ENCODE measurements around the gene RAD51AP1. TPM values are rescaled to one million over a fixed set of nuclear protein-coding genes. Genes with fewer than 3 reads are reported as not detected.
"Not testable (repeated sequence)": the region's sequence is repeated elsewhere in the genome, so short reads cannot be mapped to it uniquely, and the experiment has no call there.

RAD51AP1 gene
- total RNA-seq: 6.3 and 14.1 TPM in 2 replicates

- DNase-seq (ENCODE audit: low read depth in 2 of 2): peak; percentile 96 to 98
Measured at GRCh38 chr12:4538207-4539160, at the start of gene RAD51AP1. TSS of gene RAD51AP1 (plus strand) at chr12:4538890. CDS start at chr12:4538940, 50 bp downstream.

DNA sequence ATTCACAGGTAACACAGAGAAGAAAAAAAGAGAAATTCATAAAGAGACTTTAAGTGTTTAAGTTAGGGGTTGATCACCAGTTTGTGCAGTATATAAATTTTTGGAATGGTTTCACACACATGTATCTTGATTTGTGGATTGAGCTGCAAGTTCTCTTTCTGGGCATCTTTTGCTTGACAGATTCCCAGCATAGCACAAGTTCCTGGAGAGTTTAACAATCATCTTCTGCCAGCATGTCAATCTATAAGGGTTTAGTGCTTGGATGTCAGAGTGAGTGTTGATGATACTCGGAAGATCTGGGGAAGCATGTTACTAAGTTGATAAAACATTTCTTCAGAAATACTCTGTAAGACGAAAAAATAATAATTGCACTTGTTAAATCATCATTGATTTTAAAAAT is 49.1 kb upstream of the RAD51AP1 start:
- DNase-seq (ENCODE audit: low read depth in 2 of 2): no peak

DNA sequence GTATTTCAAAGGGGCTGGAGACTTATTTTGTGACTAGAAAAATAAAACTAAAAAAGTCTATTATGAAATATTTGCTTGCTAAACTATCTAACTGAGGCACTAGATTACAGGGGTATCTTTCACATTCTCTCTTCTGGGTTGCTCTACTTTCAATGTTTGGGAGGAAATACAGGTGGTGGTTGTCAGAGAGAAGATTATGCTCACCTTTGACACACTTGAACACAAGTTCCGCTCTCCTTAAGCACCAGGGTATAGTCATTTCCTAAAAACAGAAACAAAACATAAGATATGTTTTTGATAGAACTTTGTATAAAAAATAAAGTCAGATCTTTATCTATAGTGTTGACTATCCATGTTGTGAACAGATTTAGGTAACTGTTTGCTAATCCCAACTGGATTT is 47.7 kb upstream of the RAD51AP1 start:
- DNase-seq (ENCODE audit: low read depth in 2 of 2): peak in 1 of 2 donors; percentile 2

DNA sequence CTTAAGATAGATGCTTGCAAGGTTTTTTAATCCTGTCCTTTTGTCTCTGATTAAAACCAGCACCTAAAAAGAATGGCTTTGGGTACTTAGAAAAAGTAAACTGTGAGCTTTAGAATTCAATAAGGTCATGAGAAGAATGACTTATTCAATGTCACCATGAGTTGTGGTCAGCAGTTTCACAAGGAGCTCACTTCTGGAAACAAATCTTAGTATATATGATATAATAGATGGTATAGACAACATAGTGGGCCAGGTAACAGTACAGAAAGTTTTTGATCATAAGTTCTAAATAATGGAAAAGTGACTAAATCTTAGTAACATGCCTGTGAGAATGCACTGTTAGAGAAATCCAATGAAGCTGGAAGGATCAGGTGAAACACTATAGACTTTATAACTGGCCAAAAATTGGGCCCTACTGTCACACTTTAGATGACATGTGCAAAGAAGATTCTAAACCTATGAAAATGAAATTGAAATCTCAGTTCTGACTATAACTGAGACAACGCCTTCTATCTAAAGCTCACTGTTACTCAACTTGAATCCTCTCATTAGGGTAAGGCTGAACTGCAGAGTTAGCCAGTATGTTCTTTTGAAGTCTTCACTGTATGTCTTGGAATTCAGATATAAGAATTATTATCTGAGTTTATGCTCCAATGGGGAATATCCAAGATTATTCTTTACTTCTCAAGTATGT is 42.4 kb upstream of the RAD51AP1 start:
- DNase-seq (ENCODE audit: low read depth in 2 of 2): no peak

DNA sequence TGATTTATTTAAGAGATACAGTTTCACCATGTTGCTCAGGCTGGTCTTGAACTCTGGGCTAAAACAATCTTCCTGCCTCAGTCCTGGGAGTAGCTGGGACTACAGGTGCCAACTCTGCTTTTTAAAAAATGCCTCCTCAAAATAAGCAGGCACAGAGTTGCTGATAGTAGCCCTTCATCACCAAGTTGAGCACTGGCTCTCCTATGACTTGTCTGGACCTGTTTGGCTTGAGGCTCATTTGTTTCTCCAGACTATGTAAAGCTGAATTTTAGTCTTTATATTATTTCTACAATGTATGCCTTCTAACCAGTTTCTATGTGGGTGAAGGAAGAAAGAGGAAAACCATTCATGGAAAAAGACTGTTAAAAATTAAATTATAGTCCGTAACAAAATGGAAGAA is 39.5 kb upstream of the RAD51AP1 start:
- no peak for DNase-seq (ENCODE audit: low read depth in 2 of 2)

GRCh38 chr12:4505376-4505986 is 33.2 kb upstream of the RAD51AP1 start:
- no peak for DNase-seq (ENCODE audit: low read depth in 2 of 2)

- DNase-seq (ENCODE audit: low read depth in 2 of 2): no peak
Measured at GRCh38 chr12:4506430-4506829, 32.3 kb upstream of the RAD51AP1 start.

DNA sequence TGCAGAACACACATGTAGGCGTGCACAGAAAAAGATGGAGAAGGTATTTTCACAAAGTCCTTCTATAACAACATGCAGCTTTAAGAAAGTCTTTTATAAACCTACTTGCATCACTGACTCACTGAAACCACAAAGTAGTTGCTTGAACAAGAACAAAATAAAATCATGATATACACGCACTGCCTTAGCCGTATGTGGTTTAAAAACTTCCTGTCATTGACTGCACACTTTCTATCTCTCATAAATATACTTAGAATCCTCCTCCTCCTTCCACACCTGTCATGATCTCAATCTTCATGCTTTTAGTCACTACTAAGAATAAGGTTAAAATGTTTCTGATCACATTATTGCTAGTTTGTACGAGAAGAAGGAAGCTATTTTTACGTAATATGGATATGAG is 31.8 kb upstream of the RAD51AP1 start:
- DNase-seq (ENCODE audit: low read depth in 2 of 2): no peak

DNA sequence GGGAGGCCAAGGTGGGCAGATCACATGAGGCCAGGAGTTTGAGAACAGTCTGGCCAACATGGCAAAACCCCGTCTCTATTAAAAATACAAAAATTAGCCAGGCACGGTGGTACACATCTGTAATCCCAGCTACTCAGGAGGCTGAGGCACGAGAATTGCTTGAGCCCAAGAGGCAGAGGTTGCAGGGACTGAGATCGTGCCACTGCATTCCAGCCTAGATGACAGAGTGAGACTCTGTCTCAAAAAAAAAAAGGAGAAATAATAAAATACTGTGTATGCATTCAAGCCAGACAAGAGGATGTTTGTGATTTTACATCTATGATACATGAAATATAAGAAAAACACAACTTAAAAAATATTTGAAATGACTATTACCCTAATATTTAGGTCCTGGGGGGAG is 30.2 kb upstream of the RAD51AP1 start:
- not testable (repeated sequence) for DNase-seq (ENCODE audit: low read depth in 2 of 2)

DNA sequence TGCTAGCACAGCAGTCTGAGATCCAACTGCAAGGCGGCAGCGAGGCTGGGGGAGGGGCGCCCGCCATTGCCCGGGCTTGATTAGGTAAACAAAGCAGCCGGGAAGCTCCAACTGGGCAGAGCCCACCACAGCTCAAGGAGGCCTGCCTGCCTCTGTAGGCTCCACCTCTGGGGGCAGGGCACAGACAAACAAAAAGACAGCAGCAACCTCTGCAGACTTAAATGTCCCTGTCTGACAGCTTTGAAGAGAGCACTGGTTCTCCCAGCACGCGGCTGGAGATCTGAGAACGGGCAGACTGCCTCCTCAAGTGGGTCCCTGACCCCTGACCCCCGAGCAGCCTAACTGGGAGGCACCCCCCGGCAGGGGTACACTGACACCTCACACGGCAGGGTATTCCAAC is 29.4 kb upstream of the RAD51AP1 start:
- not testable (repeated sequence) for DNase-seq (ENCODE audit: low read depth in 2 of 2)

DNA sequence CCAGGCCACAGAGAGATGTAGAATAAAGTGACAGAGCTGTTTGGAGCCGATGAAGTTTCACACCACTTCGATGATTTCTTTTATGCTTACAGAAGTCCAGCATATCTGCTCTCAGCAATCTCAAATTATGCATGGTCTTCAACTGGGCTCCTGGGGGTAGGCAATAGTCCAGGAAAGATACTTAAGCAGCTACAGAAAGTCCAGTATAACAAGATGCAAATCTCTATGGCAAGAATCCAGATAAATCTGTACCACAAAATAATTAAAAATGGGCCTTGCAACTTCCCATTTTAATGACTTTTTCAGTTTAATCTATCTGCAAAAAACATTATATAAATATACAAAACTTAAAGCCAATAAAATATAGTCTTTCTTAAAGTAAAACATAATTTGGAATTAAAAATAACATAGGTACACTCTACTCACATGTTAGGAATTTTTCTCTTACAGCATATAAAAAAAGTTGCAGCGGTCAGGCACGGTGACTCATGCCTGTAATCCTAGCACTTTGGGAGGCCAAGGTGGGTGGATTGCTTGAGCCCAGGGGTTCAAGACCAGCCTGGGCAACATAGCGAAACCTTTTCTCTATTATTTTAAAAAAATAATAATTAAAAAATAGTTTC is 20.5 kb upstream of the RAD51AP1 start:
- no peak for DNase-seq (ENCODE audit: low read depth in 2 of 2)

DNA sequence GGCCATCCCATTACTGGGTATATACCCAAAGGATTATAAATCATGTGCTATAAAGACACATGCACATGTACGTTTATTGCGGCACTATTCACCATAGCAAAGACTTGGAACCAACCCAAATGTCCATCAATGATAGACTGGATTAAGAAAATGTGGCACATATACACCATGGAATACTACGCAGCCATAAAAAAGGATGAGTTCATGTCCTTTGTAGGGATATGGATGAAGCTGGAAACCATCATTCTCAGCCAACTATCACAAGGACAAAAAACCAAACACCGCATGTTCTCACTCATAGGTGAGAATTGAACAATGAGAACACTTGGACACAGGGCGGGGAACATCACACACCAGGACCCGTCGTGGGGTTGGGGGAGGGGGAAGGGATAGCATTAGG is 15.2 kb upstream of the RAD51AP1 start:
- DNase-seq (ENCODE audit: low read depth in 2 of 2): not testable (repeated sequence)

DNA sequence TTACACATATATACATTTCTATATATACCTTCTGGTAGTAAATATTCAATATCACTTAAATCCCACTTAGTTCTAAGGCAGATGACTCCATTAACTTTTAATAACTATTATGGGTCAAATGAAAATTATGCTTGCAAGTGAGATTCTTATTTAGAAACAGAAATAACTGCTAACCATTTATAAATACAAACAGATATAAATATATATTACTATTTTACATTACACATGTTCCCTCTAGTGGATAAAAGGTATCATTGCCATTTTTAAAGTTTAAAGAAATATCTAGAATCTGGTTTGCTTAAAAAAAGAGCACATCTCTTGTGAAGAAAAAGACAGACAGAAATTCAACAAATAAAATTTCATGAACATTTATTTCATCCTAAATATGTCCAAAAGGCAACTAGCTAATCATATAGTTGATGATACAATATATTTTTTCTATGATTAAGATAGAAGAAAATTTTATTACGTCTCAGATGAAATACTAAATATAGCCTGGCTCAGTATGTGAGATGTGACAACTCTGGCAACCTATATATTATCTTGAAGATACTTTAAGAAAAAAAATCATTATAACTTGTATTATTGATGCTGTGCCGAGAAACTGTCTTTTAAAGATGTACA is 11.7 kb upstream of the RAD51AP1 start:
- peak; percentile 5 to 13 for DNase-seq (ENCODE audit: low read depth in 2 of 2)

DNA sequence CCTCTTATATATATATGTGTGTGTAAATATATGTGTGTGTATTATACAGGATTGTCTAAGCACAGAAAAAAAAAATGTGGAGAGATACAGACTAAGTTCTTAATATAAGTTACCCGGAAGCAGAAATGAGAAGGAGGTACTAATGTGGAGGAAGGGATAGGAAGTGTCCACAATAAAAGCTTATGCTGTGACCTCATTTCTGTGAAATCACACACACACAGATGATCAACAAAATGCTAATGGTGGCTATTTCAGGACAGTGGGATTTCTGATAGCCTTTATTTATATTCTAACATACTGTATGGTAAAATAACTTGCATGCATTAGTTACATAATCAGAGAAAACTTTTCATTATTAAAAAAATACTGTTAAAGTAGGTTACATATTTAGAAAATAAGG is 8.5 kb upstream of the RAD51AP1 start:
- DNase-seq (ENCODE audit: low read depth in 2 of 2): no peak

GRCh38 chr12:4530982-4531586 is 7.6 kb upstream of the RAD51AP1 start:
- DNase-seq (ENCODE audit: low read depth in 2 of 2): no peak

- DNase-seq (ENCODE audit: low read depth in 2 of 2): no peak
Measured at GRCh38 chr12:4535092-4535491, 3.6 kb upstream of the RAD51AP1 start.

DNA sequence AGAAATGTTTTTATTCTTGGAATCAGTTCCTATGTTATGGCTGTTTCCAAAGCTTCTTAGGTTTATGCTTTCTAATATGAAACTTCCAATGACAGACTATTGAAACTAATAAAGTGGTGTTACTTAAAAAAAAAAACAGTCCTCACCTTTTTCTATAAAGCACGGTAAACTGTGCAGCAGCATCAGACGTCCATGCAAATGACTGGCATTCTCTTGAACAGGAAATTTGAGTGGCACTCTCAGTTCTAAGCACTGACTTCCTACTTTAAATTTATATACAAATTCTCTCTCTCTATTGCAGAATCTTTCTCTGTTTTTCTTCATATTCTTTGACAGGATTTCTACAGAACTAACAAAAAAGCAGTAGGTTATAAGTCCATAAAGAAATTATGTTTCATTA is 2.8 kb upstream of the RAD51AP1 start:
- DNase-seq (ENCODE audit: low read depth in 2 of 2): no peak

DNA sequence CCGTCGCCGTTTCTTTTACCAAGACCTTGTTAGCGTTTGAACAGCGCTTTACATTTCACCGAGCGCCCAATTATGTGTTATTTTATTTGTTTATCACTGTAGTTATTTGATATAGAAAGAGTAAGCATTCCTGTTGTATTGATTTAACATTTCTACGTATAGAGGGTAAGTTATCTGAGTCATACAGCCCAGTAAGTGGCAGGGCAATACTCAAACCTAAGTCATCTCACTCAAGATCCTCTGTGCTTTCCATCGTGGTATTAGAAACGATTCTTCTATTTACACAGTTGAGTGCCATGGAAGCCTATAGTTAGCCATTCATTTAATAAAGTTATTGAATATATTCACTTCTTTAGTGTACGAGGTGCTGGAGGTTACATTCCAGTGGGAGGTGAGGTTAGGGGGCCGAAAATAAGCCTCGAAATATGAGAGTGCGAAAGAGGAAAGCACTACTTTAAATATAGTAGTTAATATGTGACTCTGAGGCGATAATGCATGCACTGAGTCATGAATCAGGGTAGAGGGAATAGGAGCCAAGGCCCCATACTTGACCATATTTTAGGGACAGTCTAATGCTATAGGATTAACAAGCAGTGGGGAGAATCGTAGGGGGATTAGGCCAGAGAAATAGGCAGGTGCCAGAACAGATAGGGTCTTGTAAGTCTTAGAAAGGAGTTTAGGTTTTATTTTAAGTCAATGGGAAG is 629 bp downstream of the RAD51AP1 start:
- peak in 1 of 2 donors; percentile 4 for DNase-seq (ENCODE audit: low read depth in 2 of 2)

DNA sequence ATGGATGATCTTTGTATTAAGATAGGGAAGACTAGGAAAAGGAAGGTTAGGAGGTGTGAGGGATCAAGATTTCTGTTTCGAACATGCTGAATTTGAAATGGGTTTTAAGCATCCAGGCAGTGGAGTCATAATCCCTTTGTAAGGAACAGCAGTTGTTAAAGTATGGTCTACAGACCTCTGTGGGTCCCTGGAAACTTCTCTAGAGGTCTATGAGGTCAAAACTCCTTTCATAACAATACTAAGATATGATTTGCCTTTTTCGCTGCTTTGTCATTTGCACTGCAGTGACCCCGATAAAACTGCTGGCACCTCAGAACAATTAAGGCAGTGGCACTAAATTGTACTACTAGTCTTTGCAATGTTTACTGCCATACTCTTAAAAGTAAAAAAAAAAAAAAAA is 1.5 kb downstream of the RAD51AP1 start:
- no peak for DNase-seq (ENCODE audit: low read depth in 2 of 2)

GRCh38 chr12:4540638-4541037 is 1.9 kb downstream of the RAD51AP1 start:
- no peak for DNase-seq (ENCODE audit: low read depth in 2 of 2)

Data from dermis microvascular lymphatic vessel endothelial cell (primary cell).